ENCODE data around the gene DOCK3. TPM values are rescaled to one million over a fixed set of nuclear protein-coding genes. Genes with fewer than 3 reads are reported as not detected.
A peak's percentile ranks its signal among the peaks of the same experiment; 100 is the strongest.

Gene DOCK3
- total and polyA plus RNA-seq, 2 of the 4 experiments (the other 2 are of a cell fraction) = under 0.01 to 0.12 TPM

DNA sequence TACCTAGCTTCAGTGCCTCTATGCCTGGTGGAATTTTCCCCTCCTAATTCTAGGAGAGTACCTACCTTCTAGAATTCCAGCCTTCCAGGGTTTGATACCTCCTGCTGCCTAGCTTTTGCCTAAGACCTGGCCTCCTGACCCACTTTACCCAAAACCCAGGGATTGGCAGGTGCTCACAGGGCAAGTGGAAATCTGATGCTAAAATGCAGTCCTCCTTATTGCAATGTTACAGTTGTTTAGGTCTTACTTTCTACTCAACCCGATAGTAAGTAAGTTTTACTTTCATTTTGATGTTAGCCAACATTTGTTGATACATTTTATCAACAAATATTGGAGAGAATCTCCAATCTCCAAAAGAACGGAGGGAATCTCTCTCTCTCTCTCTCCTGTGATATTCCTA is 275.9 kb downstream of the DOCK3 start:
- no peak overlapping the region for H2BK120ac ChIP-seq (ENCODE audit: low read depth, low read length)
- no peak overlapping the region for H2BK15ac ChIP-seq (ENCODE audit: low read depth, low read length)
- H2BK20ac ChIP-seq (ENCODE audit: low read depth, low read length) = no peak overlapping the region
- no peak overlapping the region for H3K4ac ChIP-seq (ENCODE audit: low read depth, low read length)
- dilution Hi-C loops (cut with HindIII; ENCODE audit: low sequenced_read_pairs, unreplicated experiment) = no loop called here
- H2AFZ ChIP-seq (replicated peaks; ENCODE audit: low read length, poor library complexity) = no peak overlapping the region
- H3K27me3 ChIP-seq (ENCODE audit: control insufficient read depth, insufficient read depth, low read length) = no peaks in the 10 kb centered on the region
- no peaks in the 10 kb centered on the region for H3K4me1 ChIP-seq (ENCODE audit: control insufficient read depth, insufficient read depth, low read length)
- H3K9me1 ChIP-seq (ENCODE audit: insufficient read depth, low read length) = no peaks in the 10 kb centered on the region
- POLR2A ChIA-PET (ENCODE audit: unreplicated experiment) = no interaction called here
- H3K79me1 ChIP-seq (ENCODE audit: low read depth in 1 of 2, low read length in 2 of 2) = no peaks in the 10 kb centered on the region
- H3K27ac ChIP-seq (ENCODE audit: insufficient read depth, low read length) = no peak overlapping the region
- H2AK5ac ChIP-seq (ENCODE audit: low read depth, low read length) = no peak overlapping the region
- H3K14ac ChIP-seq (replicated peaks; ENCODE audit: low read depth, low read length) = no peak overlapping the region
- H3K36me3 ChIP-seq (ENCODE audit: control insufficient read depth, insufficient read depth, low read length) = no peaks in the 10 kb centered on the region
- DNase-seq (no peak), ATAC-seq (ENCODE audit: low read depth) (no peak)
- no peak overlapping the region for H3K56ac ChIP-seq (ENCODE audit: extremely low read depth, insufficient read depth, low read length)
- H2BK5ac ChIP-seq (ENCODE audit: low read depth, low read length, poor library complexity, severe bottlenecking) = no peak overlapping the region
- H3K23ac ChIP-seq (ENCODE audit: low read depth, low read length) = no peak overlapping the region
- in situ Hi-C loops (cut with MboI; ENCODE audit: low sequenced_read_pairs) = no loop called here
- H4K8ac ChIP-seq (ENCODE audit: low read depth in 2 of 2, low read length in 2 of 2) = no peak overlapping the region
- H3K4me2 ChIP-seq (ENCODE audit: low read depth, low read length) = peak overlapping the region; percentile 58; the same call in 1 of the 2 replicates
- no CpG with 5 or more reads among the region's 2 CpGs for WGBS, 2 experiments (ENCODE audit: extremely low coverage in 2 of 2, insufficient read length in 1 of 2)
- peak overlapping the region; percentile 48; the same call in 1 of the 2 replicates for H3K4me3 ChIP-seq (ENCODE audit: insufficient read depth, low read depth, low read length)
- TF ChIP-seq MXI1 (IDR thresholded peaks at IDR 0.05; ENCODE audit: borderline replicate concordance, low read depth, low read length) = no peak
- TF ChIP-seq RAD21 (IDR thresholded peaks at IDR 0.05; ENCODE audit: low read length) = no peak
- TF ChIP-seq USF2 (IDR thresholded peaks at IDR 0.05; ENCODE audit: low read depth, low read length) = no peak
- TF ChIP-seq RCOR1 (IDR thresholded peaks at IDR 0.05; ENCODE audit: insufficient replicate concordance, low read length) = no peak
- TF ChIP-seq BHLHE40 (IDR thresholded peaks at IDR 0.05; ENCODE audit: low read depth, low read length) = no peak
- TF ChIP-seq SMC3 (IDR thresholded peaks at IDR 0.05; ENCODE audit: low read depth, low read length) = no peak
- no peak for TF ChIP-seq CEBPB (IDR thresholded peaks at IDR 0.05; ENCODE audit: low read depth, low read length)
- no peak for TF ChIP-seq CHD1 (IDR thresholded peaks at IDR 0.05; ENCODE audit: low read depth, low read length)
- TF ChIP-seq CTCF (conservative IDR thresholded peaks at IDR 0.05; ENCODE audit: low read depth, low read length) = no peak
- no peak for TF ChIP-seq MAZ (IDR thresholded peaks at IDR 0.05; ENCODE audit: borderline replicate concordance, low read depth, low read length)
- TF ChIP-seq POLR2A (IDR thresholded peaks at IDR 0.05; ENCODE audit: low read depth, low read length) = no peak
- TF ChIP-seq, protein P1, sequence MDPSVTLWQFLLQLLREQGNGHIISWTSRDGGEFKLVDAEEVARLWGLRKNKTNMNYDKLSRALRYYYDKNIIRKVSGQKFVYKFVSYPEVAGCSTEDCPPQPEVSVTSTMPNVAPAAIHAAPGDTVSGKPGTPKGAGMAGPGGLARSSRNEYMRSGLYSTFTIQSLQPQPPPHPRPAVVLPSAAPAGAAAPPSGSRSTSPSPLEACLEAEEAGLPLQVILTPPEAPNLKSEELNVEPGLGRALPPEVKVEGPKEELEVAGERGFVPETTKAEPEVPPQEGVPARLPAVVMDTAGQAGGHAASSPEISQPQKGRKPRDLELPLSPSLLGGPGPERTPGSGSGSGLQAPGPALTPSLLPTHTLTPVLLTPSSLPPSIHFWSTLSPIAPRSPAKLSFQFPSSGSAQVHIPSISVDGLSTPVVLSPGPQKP (IDR thresholded peaks at IDR 0.05; ENCODE audit: borderline replicate concordance, low read depth, low read length) = no peak
- TF ChIP-seq NFE2L2 (IDR thresholded peaks at IDR 0.05; ENCODE audit: low read depth, low read length) = no peak
- no peak for TF ChIP-seq MAFK (IDR thresholded peaks at IDR 0.05; ENCODE audit: low read depth, low read length)
- no peak for TF ChIP-seq FOS (IDR thresholded peaks at IDR 0.05; ENCODE audit: low read depth, low read length)
- TF ChIP-seq RFX5 (IDR thresholded peaks at IDR 0.05; ENCODE audit: low read depth, low read length) = no peak
- no peaks in the 10 kb centered on the region for H4K20me1 ChIP-seq (ENCODE audit: insufficient read depth, low read length)
- no TSS peak for BruUV-seq (replicated peaks)
- H3K9me3 ChIP-seq (ENCODE audit: control insufficient read depth, insufficient read depth, low read length) = no peaks in the 10 kb centered on the region
- no peak overlapping the region for H2AK9ac ChIP-seq (replicated peaks; ENCODE audit: low read depth, low read length, poor library complexity)
- H4K91ac ChIP-seq (ENCODE audit: insufficient read depth, low read depth, low read length) = no peak overlapping the region
- no peak overlapping the region for H3K18ac ChIP-seq (ENCODE audit: low read depth, low read length)
- CTCF ChIA-PET = no interaction called here
- intact Hi-C loops (cut with micrococcal nuclease) = no loop called here
- H3K9ac ChIP-seq (ENCODE audit: low read depth, low read length) = no peak overlapping the region
- H4K5ac ChIP-seq (ENCODE audit: low read depth, low read length) = no peak overlapping the region

Data from IMR-90 (cell line).